HepG2 (cell line): Measurements from ENCODE around the gene CNNM4. TPM values are rescaled to one million over a fixed set of nuclear protein-coding genes. Genes with fewer than 3 reads are reported as not detected.

Experiments used
- ARID2 ChIP-seq: sonication (generic); formaldehyde crosslinking; IDR thresholded peaks from 2 replicates; pipeline ENCODE4 v1.8.1; 2022; ENCODE audit warnings: mild to moderate bottlenecking, missing genetic modification reagents, borderline replicate concordance
- ATF7 ChIP-seq, 2 experiments: fragments of 450-650 bp in 1 of 2; sonication (generic) in 1 of 2; formaldehyde crosslinking in 1 of 2; IDR thresholded peaks; 2 replicates each; pipeline versions ENCODE4 v1.4.0 to v1.6.1; 2016 to 2020; ENCODE audit warnings: antibody characterized with exemption in 1 of 2, mild to moderate bottlenecking in 1 of 2, missing genetic modification reagents in 1 of 2
- BCL6 ChIP-seq: IDR thresholded peaks from 2 replicates; pipeline ENCODE4 v1.6.1; 2016; ENCODE audit warnings: missing genetic modification reagents, missing compliant biosample characterization
- CTCF ChIP-seq: sonication (generic); formaldehyde crosslinking; IDR thresholded peaks from 2 replicates; pipeline ENCODE4 v1.5.0; 2020; ENCODE audit warnings: mild to moderate bottlenecking, missing genetic modification reagents, moderate library complexity
- DRAP1 ChIP-seq: IDR thresholded peaks from 2 replicates; pipeline ENCODE4 v1.6.1; 2016; ENCODE audit warnings: missing genetic modification reagents, missing compliant biosample characterization
- FLYWCH1 ChIP-seq: sonication (generic); formaldehyde crosslinking; IDR thresholded peaks from 2 replicates; pipeline ENCODE4 v1.8.1; 2023; ENCODE audit warnings: mild to moderate bottlenecking, missing genetic modification reagents
- FOXA1 ChIP-seq, 2 experiments: fragments of 450-650 bp in 1 of 2; sonication (generic) in 1 of 2; formaldehyde crosslinking in 1 of 2; IDR thresholded peaks; 2 replicates each; pipeline versions ENCODE4 v1.4.0 to v1.6.1; 2016 to 2020; ENCODE audit warnings: missing genetic modification reagents in 1 of 2
- KLF12 ChIP-seq: sonication (generic); formaldehyde crosslinking; IDR thresholded peaks from 2 replicates; pipeline ENCODE4 v1.4.0; 2020; ENCODE audit warnings: missing genetic modification reagents, borderline replicate concordance
- MXD4 ChIP-seq: IDR thresholded peaks from 2 replicates; pipeline ENCODE4 v1.6.1; 2016; ENCODE audit warnings: mild to moderate bottlenecking, missing biosample characterization, missing genetic modification reagents
- NCOA1 ChIP-seq: sonication (generic); formaldehyde crosslinking; IDR thresholded peaks from 2 replicates; pipeline ENCODE4 v1.9.0; 2021; ENCODE audit warnings: missing genetic modification reagents
- PCBP2 ChIP-seq: fragments of 200-400 bp; formaldehyde crosslinking; optimal IDR thresholded peaks from 2 replicates; pipeline ENCODE3; 2018; ENCODE audit warnings: low read length, low read depth; ENCODE audit not compliant: poor library complexity, severe bottlenecking
- RAD21 ChIP-seq: fragments of 450-650 bp; formaldehyde crosslinking; IDR thresholded peaks from 2 replicates; pipeline ENCODE4 v1.5.0; 2020; ENCODE audit warnings: mild to moderate bottlenecking
- SALL1 ChIP-seq: sonication (generic); formaldehyde crosslinking; IDR thresholded peaks from 2 replicates; pipeline ENCODE4 v1.8.0; 2022; ENCODE audit warnings: mild to moderate bottlenecking, missing genetic modification reagents
- SP1 ChIP-seq, 2 experiments: fragments of 450-650 bp in 1 of 2; sonication (generic) in 1 of 2; formaldehyde crosslinking in 1 of 2; IDR thresholded peaks; 2 replicates each; pipeline versions ENCODE4 v1.4.0 to v1.6.1; 2016 to 2020; ENCODE audit warnings: missing genetic modification reagents in 1 of 2
- UBTF ChIP-seq: sonication (generic); formaldehyde crosslinking; IDR thresholded peaks from 2 replicates; pipeline ENCODE4 v1.4.0; 2020; ENCODE audit warnings: mild to moderate bottlenecking, missing genetic modification reagents
- ZBTB21 ChIP-seq: sonication (generic); formaldehyde crosslinking; IDR thresholded peaks from 2 replicates; pipeline ENCODE4 v1.4.0; 2020; ENCODE audit warnings: missing genetic modification reagents
- ZBTB25 ChIP-seq: IDR thresholded peaks from 2 replicates; pipeline ENCODE4 v1.6.1; 2018; ENCODE audit warnings: missing genetic modification reagents
- ZFP1 ChIP-seq: IDR thresholded peaks from 2 replicates; pipeline ENCODE4 v1.6.1; 2016
- ZFP82 ChIP-seq: sonication (generic); formaldehyde crosslinking; IDR thresholded peaks from 2 replicates; pipeline ENCODE4 v1.5.1; 2020; ENCODE audit warnings: mild to moderate bottlenecking, missing genetic modification reagents, borderline replicate concordance
- ZNF232 ChIP-seq: sonication (generic); formaldehyde crosslinking; IDR thresholded peaks from 2 replicates; pipeline ENCODE4 v1.4.0; 2020; ENCODE audit warnings: missing genetic modification reagents, borderline replicate concordance
- ZNF75D ChIP-seq: sonication (generic); formaldehyde crosslinking; IDR thresholded peaks from 2 replicates; pipeline ENCODE4 v1.8.1; 2023; ENCODE audit warnings: missing genetic modification reagents, mild to moderate bottlenecking, borderline replicate concordance
- ZNF775 ChIP-seq: sonication (generic); formaldehyde crosslinking; IDR thresholded peaks from 2 replicates; pipeline ENCODE4 v1.4.0; 2020; ENCODE audit warnings: missing genetic modification reagents, mild to moderate bottlenecking, moderate library complexity, borderline replicate concordance
- ZNF782 ChIP-seq: sonication (generic); formaldehyde crosslinking; IDR thresholded peaks from 2 replicates; pipeline ENCODE4 v1.4.0; 2020; ENCODE audit warnings: missing genetic modification reagents, mild to moderate bottlenecking, borderline replicate concordance
- ZNF790 ChIP-seq: sonication (generic); formaldehyde crosslinking; IDR thresholded peaks from 2 replicates; pipeline ENCODE4 v1.8.0; 2022; ENCODE audit warnings: missing genetic modification reagents, mild to moderate bottlenecking, borderline replicate concordance
- polyA plus RNA-seq, 8 experiments: library from polyadenylated mRNA; depleted of rRNA in 3 of 8; stranded (reverse) in 7 of 8; unstranded in 1 of 8; fragments of >200 nt; fragmentation: Illumina TruSeq in 4 of 8; extraction: Trizol in 4 of 8; gene quantifications; 2 replicates each; pipeline versions ENCODE4 v1.2.1 to v1.2.3, GENCODE V29; 2011 to 2016; ENCODE audit warnings: low read depth in 4 of 8, missing spikeins in 1 of 8, mixed read lengths in 1 of 8; ENCODE audit not compliant: insufficient read depth in 1 of 8
- total RNA-seq, 5 experiments: library from RNA; depleted of rRNA; stranded (reverse); fragments of >200 nt; fragmentation: Illumina TruSeq; extraction: Trizol; gene quantifications; 2 replicates each; pipeline ENCODE4 v1.2.3, GENCODE V29; 2016; ENCODE audit warnings: low read depth in 1 of 5

The CNNM4 gene
- total and polyA plus RNA-seq, 2 of the 13 experiments (the other 11 are each of a cell fraction or from before 2014, with no cell fraction given) = 5.9 to 8.4 TPM

GRCh38 chr2:96760036-96760985, at the start of gene CNNM4 (continued):
- TF ChIP-seq SP1 (IDR thresholded peaks at IDR 0.05) (no peak), SP1 (CRISPR knock-in tag; IDR thresholded peaks at IDR 0.05) (peak; percentile 43; the same call in 1 of the 2 replicates), ZBTB21 (no peak), ZNF775 (CRISPR knock-in tag) (no peak), FLYWCH1 (CRISPR knock-in tag) (peak; percentile 39; the same call in 1 of the 2 replicates), ZBTB25 (CRISPR knock-in tag) (no peak), PCBP2 (no peak), KLF12 (CRISPR knock-in tag) (no peak), ZFP1 (CRISPR knock-in tag) (no peak), RAD21 (no peak), ZNF782 (no peak), MXD4 (CRISPR knock-in tag) (peak; percentile 62; the same call in 1 of the 2 replicates), ATF7 (IDR thresholded peaks at IDR 0.05) (no peak), ATF7 (CRISPR knock-in tag; IDR thresholded peaks at IDR 0.05) (no peak), ZFP82 (CRISPR knock-in tag) (no peak), ZNF232 (CRISPR knock-in tag) (0 out of 2 replicates have a peak, but pooled peaks have one; percentile 4), UBTF (CRISPR knock-in tag) (no peak), NCOA1 (CRISPR knock-in tag) (no peak), ARID2 (no peak), BCL6 (CRISPR knock-in tag) (peak; percentile 65; the same call in 1 of the 2 replicates), FOXA1 (IDR thresholded peaks at IDR 0.05) (no peak), FOXA1 (CRISPR knock-in tag; IDR thresholded peaks at IDR 0.05) (no peak), CTCF (CRISPR knock-in tag) (peak; percentile 57), SALL1 (peak; percentile 49; the same call in 1 of the 2 replicates), DRAP1 (CRISPR knock-in tag) (no peak), ZNF790 (no peak), ZNF75D (CRISPR knock-in tag) (no peak)
